Type B pancreatic cell (in vitro differentiated cells): ENCODE measurements around the gene DOCK1. TPM values are rescaled to one million over a fixed set of nuclear protein-coding genes. Genes with fewer than 3 reads are reported as not detected.
"Not testable (repeated sequence)": the region's sequence is repeated elsewhere in the genome, so short reads cannot be mapped to it uniquely, and the experiment has no call there.

Experiments
- DNase-seq: peaks from one replicate; pipeline ENCODE4 v3.0.0; 2021; ENCODE audit warnings: mixed read lengths; ENCODE audit not compliant: unreplicated experiment; ENCODE audit errors: extremely low spot score
- H3K27ac Mint-ChIP-seq: 2 replicates; pipeline ENCODE4 v1.8.0; 2021; ENCODE audit warnings: mild to moderate bottlenecking, mixed read lengths
- H3K27me3 Mint-ChIP-seq: 2 replicates; pipeline ENCODE4 v1.8.0; 2021; ENCODE audit warnings: mixed read lengths
- H3K36me3 Mint-ChIP-seq: 2 replicates; pipeline ENCODE4 v1.8.0; 2021; ENCODE audit warnings: mixed read lengths
- H3K4me1 Mint-ChIP-seq: one replicate; pipeline ENCODE4 v1.8.0; 2021; ENCODE audit warnings: mixed read lengths; ENCODE audit not compliant: unreplicated experiment
- H3K4me3 Mint-ChIP-seq: 2 replicates; pipeline ENCODE4 v1.8.0; 2021; ENCODE audit warnings: mild to moderate bottlenecking, mixed read lengths
- H3K9me3 Mint-ChIP-seq: 2 replicates; pipeline ENCODE4 v1.8.0; 2021; ENCODE audit warnings: mixed read lengths
- total RNA-seq: library from RNA; stranded (reverse); gene quantifications from 2 replicates; pipeline ENCODE4 v1.2.1, GENCODE V29; 2021; ENCODE audit warnings: low replicate concordance
- TF ChIP-seq, protein P1 (sequence below): fragments of 200-600 bp; sonication (generic); conservative IDR thresholded peaks from 2 replicates; pipeline ENCODE4 v1.5.0; 2021; ENCODE audit warnings: antibody characterized with exemption, mild to moderate bottlenecking

The DOCK1 gene
- total RNA-seq, 1 donor from 2014 or later: 67.4 TPM

DNA sequence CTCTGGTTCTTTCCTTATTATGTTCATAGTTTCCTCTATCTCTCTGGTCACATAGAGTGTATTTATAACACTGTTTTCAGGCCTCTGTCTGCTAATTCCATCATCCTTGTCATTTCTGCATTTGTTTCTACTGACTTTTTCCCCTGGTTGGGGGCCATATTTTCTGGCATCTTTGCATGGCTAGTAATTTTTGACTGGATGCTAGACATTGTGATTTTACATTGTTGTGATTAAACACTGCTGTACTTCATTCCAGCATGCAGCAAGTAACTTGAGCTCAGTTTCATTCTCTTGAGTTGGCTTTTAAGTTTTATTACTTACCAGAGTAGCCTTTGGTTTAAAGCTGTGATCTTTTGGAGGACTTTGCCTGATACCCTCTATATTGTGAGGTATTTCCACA is 6.8 kb upstream of the DOCK1 start:
- Mint-ChIP-seq H3K27ac (no peak overlapping the region), H3K27me3 (no peaks in the 10 kb centered on the region), H3K9me3 (peaks cover 4% of the 10 kb centered on the region), H3K4me3 (no peak overlapping the region), H3K36me3 (peaks cover 16% of the 10 kb centered on the region), H3K4me1 (peaks cover 6% of the 10 kb centered on the region)
- TF ChIP-seq, protein P1, sequence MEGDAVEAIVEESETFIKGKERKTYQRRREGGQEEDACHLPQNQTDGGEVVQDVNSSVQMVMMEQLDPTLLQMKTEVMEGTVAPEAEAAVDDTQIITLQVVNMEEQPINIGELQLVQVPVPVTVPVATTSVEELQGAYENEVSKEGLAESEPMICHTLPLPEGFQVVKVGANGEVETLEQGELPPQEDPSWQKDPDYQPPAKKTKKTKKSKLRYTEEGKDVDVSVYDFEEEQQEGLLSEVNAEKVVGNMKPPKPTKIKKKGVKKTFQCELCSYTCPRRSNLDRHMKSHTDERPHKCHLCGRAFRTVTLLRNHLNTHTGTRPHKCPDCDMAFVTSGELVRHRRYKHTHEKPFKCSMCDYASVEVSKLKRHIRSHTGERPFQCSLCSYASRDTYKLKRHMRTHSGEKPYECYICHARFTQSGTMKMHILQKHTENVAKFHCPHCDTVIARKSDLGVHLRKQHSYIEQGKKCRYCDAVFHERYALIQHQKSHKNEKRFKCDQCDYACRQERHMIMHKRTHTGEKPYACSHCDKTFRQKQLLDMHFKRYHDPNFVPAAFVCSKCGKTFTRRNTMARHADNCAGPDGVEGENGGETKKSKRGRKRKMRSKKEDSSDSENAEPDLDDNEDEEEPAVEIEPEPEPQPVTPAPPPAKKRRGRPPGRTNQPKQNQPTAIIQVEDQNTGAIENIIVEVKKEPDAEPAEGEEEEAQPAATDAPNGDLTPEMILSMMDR: no peak
- DNase-seq: no peak

DNA sequence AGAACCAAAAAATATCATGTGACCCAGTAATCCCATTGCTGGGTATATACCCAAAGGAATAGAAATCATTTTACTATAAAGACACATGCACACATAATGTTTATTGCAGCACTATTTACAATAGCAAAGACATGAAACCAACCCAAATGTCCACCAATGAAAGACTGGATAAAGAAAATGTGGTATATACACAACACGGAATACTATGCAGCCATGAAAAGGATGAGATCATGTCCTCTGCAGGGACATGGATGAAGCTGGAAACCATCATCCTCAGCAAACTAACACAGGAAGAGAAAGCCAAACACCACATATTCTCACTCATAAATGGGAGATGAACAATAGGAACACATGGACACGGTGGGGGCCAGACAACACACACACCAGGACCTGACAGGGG is 5.7 kb upstream of the DOCK1 start:
- H3K4me1 Mint-ChIP-seq: peaks cover 12% of the 10 kb centered on the region
- H3K27ac Mint-ChIP-seq, H3K4me3 Mint-ChIP-seq, H3K9me3 Mint-ChIP-seq, DNase-seq, H3K27me3 Mint-ChIP-seq: not testable (repeated sequence)
- H3K36me3 Mint-ChIP-seq: peaks cover 20% of the 10 kb centered on the region

DNA sequence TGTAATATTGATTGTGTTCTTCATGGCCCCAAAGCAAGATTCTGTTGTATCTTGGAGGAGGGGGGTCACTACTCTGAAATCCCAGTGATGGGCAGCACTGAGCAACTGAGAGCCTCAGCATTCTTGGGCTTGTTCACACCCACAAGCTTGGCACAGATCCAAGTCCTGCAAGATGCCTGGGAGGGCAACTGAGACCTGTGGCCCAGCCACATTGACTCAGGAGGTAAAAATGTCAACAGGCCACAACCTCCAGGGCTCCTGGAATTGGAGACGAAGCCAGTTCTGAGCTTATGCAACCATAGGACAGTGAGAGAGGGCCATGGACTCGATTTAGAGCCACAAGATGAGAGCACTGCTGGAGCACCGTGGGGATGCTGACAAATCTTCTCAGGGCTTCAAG is 3.1 kb upstream of the DOCK1 start:
- H3K9me3 Mint-ChIP-seq: peaks cover 4% of the 10 kb centered on the region
- H3K36me3 Mint-ChIP-seq: peaks cover 20% of the 10 kb centered on the region

DNA sequence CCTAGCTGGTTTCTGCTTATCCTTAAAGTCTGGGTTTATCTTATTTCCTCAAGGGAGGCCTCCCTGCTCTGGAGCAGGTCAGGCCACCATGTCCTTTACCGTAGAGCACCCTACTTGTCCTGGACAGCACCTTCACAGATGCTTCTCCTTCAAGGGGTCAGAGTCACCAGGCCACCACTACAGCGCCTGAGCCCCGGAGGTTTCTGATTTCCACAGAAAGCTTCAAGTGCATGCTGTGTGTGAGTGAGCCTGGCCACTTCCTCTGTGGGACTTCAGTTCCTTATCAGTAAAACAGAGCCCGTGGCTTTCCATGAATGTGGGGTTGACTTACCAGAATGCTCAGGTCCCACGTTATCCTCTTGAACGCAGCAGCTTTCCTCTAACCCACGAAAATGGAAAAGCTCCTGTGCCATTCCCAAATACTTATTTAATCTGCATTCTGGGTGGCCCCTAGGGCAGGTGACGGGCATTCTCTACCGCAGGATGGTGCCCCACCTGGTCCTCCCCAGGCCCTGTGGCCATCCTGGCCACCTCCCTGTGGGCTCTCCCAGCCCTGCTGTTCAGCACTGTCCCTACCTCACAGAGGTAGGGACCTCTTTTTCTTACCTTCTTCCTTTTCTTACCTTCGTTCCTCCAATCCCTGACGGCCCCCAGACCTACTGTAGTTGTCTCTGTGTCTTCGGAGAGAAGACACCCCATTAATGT is 1.4 kb upstream of the DOCK1 start:
- H3K4me1 Mint-ChIP-seq: peaks cover 32% of the 10 kb centered on the region
- TF ChIP-seq, protein P1: no peak
- peaks cover 24% of the 10 kb centered on the region for H3K36me3 Mint-ChIP-seq
- H3K27me3 Mint-ChIP-seq: peaks cover 3% of the 10 kb centered on the region
- H3K9me3 Mint-ChIP-seq: no peaks in the 10 kb centered on the region
- DNase-seq: no peak
- H3K4me3 Mint-ChIP-seq: peak overlapping the region; percentile 27
- no peak overlapping the region for H3K27ac Mint-ChIP-seq

More for the DNA sequence above, 3.1 kb upstream of the DOCK1 start:
- Mint-ChIP-seq H3K4me3 (peak overlapping the region; percentile 66), H3K27ac (no peak overlapping the region), H3K4me1 (peaks cover 23% of the 10 kb centered on the region), H3K27me3 (peaks cover 3% of the 10 kb centered on the region)
- TF ChIP-seq, protein P1: no peak
- no peak for DNase-seq

DNA sequence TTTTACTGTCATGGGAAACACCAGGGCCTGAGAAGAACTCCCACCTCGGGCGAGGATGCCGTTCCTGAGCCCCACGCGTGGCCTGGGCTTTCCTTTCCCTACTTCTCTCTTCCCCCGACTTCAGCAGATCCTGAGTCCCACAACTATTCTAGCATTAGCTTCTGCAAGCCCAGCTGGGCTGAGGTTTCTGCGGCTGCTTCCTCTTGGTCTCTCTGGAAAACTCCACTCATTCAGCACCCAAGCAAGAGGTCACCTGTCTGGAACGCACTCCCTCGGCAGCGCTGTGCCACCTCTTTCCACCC is 761 bp upstream of the DOCK1 start:
- Mint-ChIP-seq H3K27ac (peak overlapping the region; percentile 56), H3K4me1 (peaks cover 38% of the 10 kb centered on the region), H3K36me3 (peaks cover 22% of the 10 kb centered on the region), H3K4me3 (peak overlapping the region; percentile 95), H3K9me3 (no peaks in the 10 kb centered on the region), H3K27me3 (peaks cover 3% of the 10 kb centered on the region)
- DNase-seq: no peak
- TF ChIP-seq, protein P1: no peak

DNA sequence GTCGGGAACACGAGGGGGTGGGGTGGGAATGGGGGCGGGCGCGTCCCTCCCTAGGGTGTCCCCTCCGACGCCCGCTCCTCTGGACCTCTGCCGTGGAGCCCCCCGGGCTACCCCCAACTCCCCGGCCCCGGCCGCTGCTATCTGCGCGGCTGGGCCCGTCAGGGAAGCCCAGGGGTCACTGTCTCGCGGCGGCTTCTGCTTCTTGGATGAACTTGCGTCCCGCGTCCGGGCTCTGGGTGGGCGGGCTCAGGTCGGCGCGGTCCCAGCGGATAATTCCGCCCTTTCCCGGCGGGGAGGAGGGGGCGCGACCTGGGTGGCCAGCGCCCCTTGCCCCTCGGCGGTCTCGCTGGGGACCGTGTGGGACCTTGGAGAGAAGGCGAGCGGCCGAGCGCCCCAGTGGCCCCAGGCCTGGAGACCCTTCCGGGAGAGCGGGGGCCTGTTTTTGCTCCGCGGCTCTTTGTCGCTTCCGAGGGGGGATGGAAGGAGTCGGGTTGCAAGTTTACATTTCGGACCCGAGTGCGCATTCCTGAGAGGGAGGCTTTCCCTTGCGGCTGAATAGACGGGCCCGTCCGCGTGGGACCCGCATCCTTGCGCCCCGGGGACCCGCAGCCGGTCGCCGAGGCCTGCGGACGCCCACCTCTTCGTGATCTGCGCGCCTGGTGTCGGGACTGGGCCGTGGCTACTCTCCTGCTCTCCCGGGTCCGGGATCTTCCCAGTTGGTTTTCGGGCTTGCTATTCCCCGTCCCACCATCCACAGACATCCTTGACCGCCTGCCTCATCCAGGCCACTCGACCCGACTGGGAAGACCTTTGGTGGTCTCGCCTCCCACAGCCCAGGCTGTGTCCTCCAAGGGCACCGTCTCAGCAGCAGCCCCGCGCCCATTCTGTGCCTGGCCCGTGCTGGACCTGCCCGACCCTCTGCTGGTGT is 812 bp downstream of the DOCK1 start:
- Mint-ChIP-seq H3K4me1 (peaks cover 43% of the 10 kb centered on the region), H3K36me3 (peaks cover 14% of the 10 kb centered on the region), H3K9me3 (no peaks in the 10 kb centered on the region), H3K27me3 (peaks cover 3% of the 10 kb centered on the region), H3K4me3 (peak overlapping the region; percentile 93), H3K27ac (peak overlapping the region; percentile 88)
- TF ChIP-seq, protein P1: no peak
- peak; percentile 76 for DNase-seq
